Coronary artery (tissue), 2 donors: ENCODE data around the gene ATP2B3.

Experiments used
- DNase-seq: peaks from one replicate; pipeline ENCODE4 v3.0.0-alpha.2; 2017; ENCODE audit warnings: low spot score
- H3K27ac ChIP-seq, 2 donors: fragments of 200-600 bp; sonication (generic); one replicate each; pipeline ENCODE4 v1.5.1; 2016 to 2019
- H3K4me3 ChIP-seq: fragments of 200-600 bp; sonication (generic); 2 replicates; pipeline ENCODE4 v1.5.1; 2016; ENCODE audit warnings: mild to moderate bottlenecking, moderate library complexity
- CTCF ChIP-seq: fragments of 200-600 bp; sonication (generic); IDR thresholded peaks from one replicate; pipeline ENCODE4 v1.5.1; 2019; ENCODE audit warnings: antibody characterized with exemption

Gene ATP2B3

DNA sequence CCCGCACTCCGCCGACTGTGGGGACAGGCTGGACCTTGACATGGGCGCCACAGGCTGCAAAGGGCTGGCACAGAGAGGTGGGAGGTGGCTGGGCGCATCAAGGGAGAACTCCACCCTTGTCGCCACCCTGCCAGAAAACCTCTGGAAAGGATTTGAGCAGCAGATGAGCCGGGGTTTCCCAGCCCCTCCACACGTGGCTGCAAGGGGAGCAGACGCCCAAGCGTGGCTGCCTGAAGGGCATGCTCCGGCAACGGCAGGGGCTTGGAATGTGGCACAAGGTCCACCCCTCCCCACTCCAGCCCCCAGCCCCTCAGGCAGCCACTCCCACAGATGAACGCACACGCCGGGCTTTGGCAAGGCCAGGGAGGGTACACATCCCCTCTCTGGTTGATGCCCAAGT lies 18.1 kb upstream of the ATP2B3 start:
- Histone ChIP-seq H3K27ac (peak overlapping the region; percentile 3 to 85), H3K4me3 (peak overlapping the region; percentile 65)
- TF ChIP-seq CTCF = no peak
- DNase-seq = no peak

DNA sequence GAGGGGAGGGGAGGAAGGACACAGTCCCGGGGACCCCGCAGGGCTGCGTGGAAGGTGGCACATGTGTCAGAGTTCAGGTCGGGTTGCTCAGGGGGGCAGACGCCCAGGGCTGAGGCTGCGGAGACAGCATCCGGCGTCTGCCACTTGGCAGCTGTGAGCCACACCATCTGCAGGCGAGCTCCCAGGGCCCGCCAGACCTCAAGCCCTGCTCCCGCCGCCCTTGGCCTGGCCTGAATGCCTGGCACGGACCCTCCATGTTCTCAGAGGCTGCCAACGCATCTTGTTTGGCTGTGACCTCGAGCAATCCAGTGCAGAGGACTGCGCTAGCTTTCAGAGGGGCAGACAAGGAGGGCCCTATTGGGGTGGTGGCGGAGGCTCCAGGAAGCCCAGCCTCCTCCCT lies 17.6 kb upstream of the ATP2B3 start:
- no peak for DNase-seq
- peak overlapping the region; percentile 65 for H3K4me3 ChIP-seq

DNA sequence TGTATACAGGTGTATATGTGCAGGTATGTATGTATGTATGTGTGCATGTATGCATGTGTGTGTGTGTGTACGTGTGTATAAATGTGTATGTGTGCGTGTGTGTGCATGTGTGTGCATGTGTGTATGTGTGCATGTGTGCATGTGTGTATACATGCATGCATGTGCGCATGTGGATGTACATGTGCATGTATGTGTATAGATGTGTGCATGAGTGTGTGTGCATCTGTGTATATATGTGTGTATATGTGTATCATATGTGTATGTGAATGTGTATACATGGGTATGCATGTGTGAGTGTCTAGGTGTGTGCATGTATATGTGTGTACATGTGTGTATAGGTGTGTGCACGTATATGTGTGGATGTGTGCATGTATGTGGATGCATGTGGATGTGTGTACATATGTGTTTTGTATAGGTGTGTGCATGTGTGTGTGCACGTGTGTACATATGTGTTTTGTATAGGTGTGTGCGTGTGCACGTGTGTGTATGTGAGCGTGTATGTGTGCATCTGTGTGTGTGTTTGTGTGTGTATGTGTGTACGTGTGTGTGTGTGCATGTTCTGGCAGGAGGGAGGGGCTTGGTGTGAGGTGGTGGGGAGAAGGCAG lies 16.7 kb upstream of the ATP2B3 start:
- TF ChIP-seq CTCF = no peak
- Histone ChIP-seq H3K4me3 (peak overlapping the region; percentile 65), H3K27ac (peak overlapping the region in 1 of 2 donors; percentile 85)
- DNase-seq = no peak

More for the DNA sequence above, 17.6 kb upstream of the ATP2B3 start:
- H3K27ac ChIP-seq = peak overlapping the region; percentile 3 to 85
- no peak for TF ChIP-seq CTCF

DNA sequence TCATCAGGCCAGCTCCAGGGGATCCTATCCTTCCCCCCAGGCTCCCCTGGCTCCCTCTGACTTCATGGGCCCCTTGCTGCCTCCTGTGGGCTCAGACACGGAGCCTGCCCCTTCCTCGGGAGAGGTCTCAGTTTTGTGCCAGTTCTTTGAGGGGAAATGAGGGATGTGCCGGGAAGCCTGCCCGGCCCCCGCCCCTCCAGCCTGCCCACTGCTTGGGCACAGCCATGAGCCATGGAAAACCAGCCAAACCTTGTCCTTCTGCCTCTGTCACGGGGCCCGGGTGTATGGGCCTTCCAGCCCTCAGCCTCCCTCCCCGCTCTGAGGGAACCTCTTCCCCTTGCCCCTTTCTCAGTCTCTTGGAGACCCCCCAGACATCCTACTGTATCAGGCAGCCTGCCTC lies 15.9 kb upstream of the ATP2B3 start:
- no peak for TF ChIP-seq CTCF
- H3K4me3 ChIP-seq = peak overlapping the region; percentile 11
- H3K27ac ChIP-seq = peak overlapping the region; percentile 68 to 84
- DNase-seq = no peak

DNA sequence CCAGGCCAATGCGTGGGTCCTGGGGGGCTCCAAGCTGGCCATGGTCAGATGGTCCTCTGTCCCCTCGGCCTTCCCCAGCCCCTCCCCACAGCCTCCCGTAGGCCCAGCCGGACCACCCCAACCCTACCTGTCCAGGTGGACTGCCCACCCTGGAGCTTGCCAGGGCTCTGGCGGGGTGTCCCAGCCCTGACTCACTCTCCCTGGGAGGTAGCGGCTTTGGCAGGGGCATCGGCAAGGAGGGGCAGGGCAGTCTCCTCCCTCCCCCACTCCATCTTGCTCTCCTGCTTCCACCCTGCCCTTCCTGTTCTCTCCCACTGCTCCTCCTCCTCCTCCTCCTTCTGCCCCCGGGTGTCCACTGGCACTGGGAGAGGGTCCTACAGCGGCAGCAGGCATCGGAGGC lies 15.3 kb upstream of the ATP2B3 start:
- Histone ChIP-seq H3K4me3 (peak overlapping the region; percentile 11), H3K27ac (peak overlapping the region; percentile 68 to 84)
- TF ChIP-seq CTCF = no peak
- DNase-seq = no peak

DNA sequence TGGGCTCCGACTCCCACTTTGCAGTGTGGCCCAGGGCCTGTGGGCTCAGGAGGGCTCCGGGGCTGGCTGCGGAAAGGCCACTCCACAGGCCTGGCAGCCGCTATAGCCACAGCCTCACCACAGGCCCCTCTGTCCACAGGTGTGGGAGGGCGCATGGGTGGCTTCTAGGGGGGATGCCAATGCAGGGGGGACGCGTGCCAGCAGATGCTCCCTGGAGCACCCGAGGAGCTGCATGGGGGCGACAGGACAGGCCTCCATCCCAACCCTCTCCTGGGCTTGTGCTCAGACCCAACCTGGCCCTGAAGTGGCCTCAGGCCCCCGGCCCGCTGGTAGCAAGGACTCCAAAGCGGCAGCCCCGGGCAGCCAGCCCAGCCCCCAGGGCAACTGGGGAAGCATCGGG lies 14.6 kb upstream of the ATP2B3 start:
- Histone ChIP-seq H3K27ac (peak overlapping the region in 1 of 2 donors; percentile 84), H3K4me3 (no peak overlapping the region)
- no peak for DNase-seq
- TF ChIP-seq CTCF = no peak

DNA sequence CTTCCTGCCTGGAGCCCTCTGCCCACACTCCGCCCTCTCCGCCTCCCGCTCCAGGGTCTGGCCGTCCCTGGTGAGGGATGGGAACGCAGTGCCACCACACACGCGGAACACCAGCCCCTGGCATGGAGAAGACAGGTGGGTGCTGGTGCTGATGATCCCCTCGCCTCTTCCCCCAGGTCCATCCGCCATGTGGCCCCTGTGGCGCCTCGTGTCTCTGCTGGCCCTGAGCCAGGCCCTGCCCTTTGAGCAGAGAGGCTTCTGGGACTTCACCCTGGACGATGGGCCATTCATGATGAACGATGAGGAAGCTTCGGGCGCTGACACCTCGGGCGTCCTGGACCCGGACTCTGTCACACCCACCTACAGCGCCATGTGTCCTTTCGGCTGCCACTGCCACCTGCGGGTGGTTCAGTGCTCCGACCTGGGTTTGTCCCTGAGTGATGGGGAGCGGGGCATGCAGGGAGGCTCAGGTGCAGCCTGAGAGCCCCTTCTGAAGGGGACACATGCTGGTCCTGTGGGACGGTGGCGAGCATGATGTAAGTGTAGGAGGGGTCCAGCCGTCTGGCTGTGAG lies 12.9 kb upstream of the ATP2B3 start:
- no peak for TF ChIP-seq CTCF
- Histone ChIP-seq H3K4me3 (no peak overlapping the region), H3K27ac (peak overlapping the region in 1 of 2 donors; percentile 84)
- DNase-seq = no peak
